GM21515 (cell line): Measurements from ENCODE around the gene AJUBA.
"Not testable (repeated sequence)": the region's sequence is repeated elsewhere in the genome, so short reads cannot be mapped to it uniquely, and the experiment has no call there.

Experiments
- ATAC-seq: cut with Tn5 transposase; IDR thresholded peaks from one replicate; pipeline ENCODE4 v1.9.1; 2021; ENCODE audit not compliant: unreplicated experiment

AJUBA gene

GRCh38 chr14:22981090-22981875, 1.1 kb downstream of the AJUBA start:
- no peak for ATAC-seq

GRCh38 chr14:22980672-22981089, 1.7 kb downstream of the AJUBA start:
- ATAC-seq, result no peak

- no peak for ATAC-seq
These were observed 2.5 kb downstream of the AJUBA start for GRCh38 chr14:22979748-22980392.

GRCh38 chr14:22978981-22979671, 3.2 kb downstream of the AJUBA start:
- no peak for ATAC-seq

- ATAC-seq, result no peak
These were observed 3.9 kb downstream of the AJUBA start for GRCh38 chr14:22978487-22978837.

GRCh38 chr14:22977684-22978486, 4.5 kb downstream of the AJUBA start:
- no peak for ATAC-seq

GRCh38 chr14:22977434-22977683, 5.0 kb downstream of the AJUBA start:
- no peak for ATAC-seq

- no peak for ATAC-seq
These were observed 5.5 kb downstream of the AJUBA start for GRCh38 chr14:22976620-22977433.

GRCh38 chr14:22974530-22975313, 7.6 kb downstream of the AJUBA start:
- no peak for ATAC-seq

GRCh38 chr14:22973217-22974032, 8.9 kb downstream of the AJUBA start:
- no peak for ATAC-seq

- no peak for ATAC-seq
These were observed 9.9 kb downstream of the AJUBA start for GRCh38 chr14:22972313-22972930.

GRCh38 chr14:22971152-22971551, 11.2 kb downstream of the AJUBA start:
- ATAC-seq, result no peak

- ATAC-seq, result no peak
These were observed 15.5 kb downstream of the AJUBA start for GRCh38 chr14:22966783-22967269.

GRCh38 chr14:22965916-22966782, 16.2 kb downstream of the AJUBA start:
- not testable (repeated sequence) for ATAC-seq

- no peak for ATAC-seq
These were observed 20.2 kb downstream of the AJUBA start for GRCh38 chr14:22962061-22962676.

GRCh38 chr14:22955702-22956569, 26.4 kb downstream of the AJUBA start:
- ATAC-seq, result no peak
